CD14-positive monocyte (primary cell): ENCODE results near the gene ARID1B. TPM values are rescaled to one million over a fixed set of nuclear protein-coding genes. Genes with fewer than 3 reads are reported as not detected.

ENCODE experiments used
- DNase-seq, 3 donors: peaks; one replicate each; pipeline ENCODE4 v3.0.0-alpha.2; 2011 to 2022
- H2AFZ ChIP-seq: 2 replicates; pipeline ENCODE4 v1.6.0; 2012; ENCODE audit warnings: mild to moderate bottlenecking, low read depth, low read length, inconsistent platforms; ENCODE audit not compliant: insufficient read depth, poor library complexity, severe bottlenecking
- H3K27ac ChIP-seq, 2 donors: 1 replicate in 1 of 2; 2 replicates in 1 of 2; pipeline ENCODE4 v1.5.1; 2012 to 2013; ENCODE audit warnings: low read length in 2 of 2, control low read depth in 1 of 2, inconsistent platforms in 1 of 2, low read depth in 1 of 2, mild to moderate bottlenecking in 1 of 2
- H3K27me3 ChIP-seq, 2 donors: one replicate each; pipeline versions ENCODE4 v1.6.0 to v1.6.1; 2011 to 2013; ENCODE audit warnings: low read length in 2 of 2; ENCODE audit not compliant: control insufficient read depth in 2 of 2, insufficient read depth in 2 of 2
- H3K36me3 ChIP-seq, 2 donors: replicated peaks in 1 of 2; 1 replicate in 1 of 2; 2 replicates in 1 of 2; pipeline versions ENCODE4 v1.5.1 to v1.6.1; 2012 to 2013; ENCODE audit warnings: low read length in 2 of 2, control low read depth in 1 of 2, inconsistent platforms in 1 of 2, mild to moderate bottlenecking in 1 of 2; ENCODE audit not compliant: insufficient read depth in 2 of 2, control insufficient read depth in 1 of 2
- H3K4me1 ChIP-seq, 2 donors: 1 replicate in 1 of 2; 2 replicates in 1 of 2; pipeline versions ENCODE4 v1.5.1 to v1.6.1; 2012 to 2013; ENCODE audit warnings: low read length in 2 of 2, control low read depth in 1 of 2, inconsistent platforms in 1 of 2, mild to moderate bottlenecking in 1 of 2, moderate library complexity in 1 of 2; ENCODE audit not compliant: insufficient read depth in 2 of 2, control insufficient read depth in 1 of 2
- H3K4me2 ChIP-seq: replicated peaks from 2 replicates; pipeline ENCODE3; 2012; ENCODE audit warnings: low read length, moderate library complexity, mild to moderate bottlenecking; ENCODE audit not compliant: poor library complexity, severe bottlenecking; ENCODE audit errors: extremely low read depth
- H3K4me3 ChIP-seq, 3 experiments: fragments of 200-600 bp in 1 of 3; sonication (generic) in 1 of 3; replicated peaks in 1 of 3; 1 replicate in 2 of 3; 2 replicates in 1 of 3; pipeline ENCODE4 v1.5.1; 2011 to 2013; ENCODE audit warnings: low read length in 3 of 3, mild to moderate bottlenecking in 3 of 3, control low read depth in 2 of 3, low read depth in 2 of 3, inconsistent platforms in 1 of 3, moderate library complexity in 1 of 3
- H3K79me2 ChIP-seq: 2 replicates; pipeline ENCODE4 v1.6.0; 2012; ENCODE audit warnings: mild to moderate bottlenecking, control low read depth, inconsistent platforms, low read length, moderate library complexity; ENCODE audit not compliant: insufficient read depth
- H3K9ac ChIP-seq: 2 replicates; pipeline ENCODE4 v1.6.0; 2017; ENCODE audit warnings: low read length, mild to moderate bottlenecking; ENCODE audit not compliant: insufficient read depth, poor library complexity, severe bottlenecking
- H3K9me3 ChIP-seq, 2 donors: replicated peaks in 1 of 2; 1 replicate in 1 of 2; 2 replicates in 1 of 2; pipeline versions ENCODE4 v1.5.1 to v1.6.1; 2012 to 2013; ENCODE audit warnings: low read length in 2 of 2, control low read depth in 1 of 2; ENCODE audit not compliant: control insufficient read depth in 1 of 2, insufficient read depth in 1 of 2
- H4K20me1 ChIP-seq: 2 replicates; pipeline ENCODE4 v1.6.0; 2012; ENCODE audit warnings: mild to moderate bottlenecking, low read length, control low read depth, moderate library complexity; ENCODE audit not compliant: insufficient read depth
- H3K27ac Mint-ChIP-seq, 7 donors: one replicate each; pipeline ENCODE4 v1.8.0; 2020; ENCODE audit warnings: mild to moderate bottlenecking in 7 of 7, mixed read lengths in 7 of 7, moderate library complexity in 6 of 7, inconsistent platforms in 2 of 7
- H3K27me3 Mint-ChIP-seq, 3 donors: one replicate each; pipeline ENCODE4 v1.8.0; 2021 to 2022; ENCODE audit warnings: low read depth in 3 of 3, mild to moderate bottlenecking in 3 of 3, mixed read lengths in 3 of 3, moderate library complexity in 3 of 3, inconsistent platforms in 1 of 3
- H3K36me3 Mint-ChIP-seq, 2 donors: one replicate each; pipeline ENCODE4 v1.8.0; 2020; ENCODE audit warnings: mixed read lengths in 2 of 2, inconsistent platforms in 1 of 2, mild to moderate bottlenecking in 1 of 2
- H3K4me1 Mint-ChIP-seq: one replicate; pipeline ENCODE4 v1.8.0; 2020; ENCODE audit warnings: mild to moderate bottlenecking, mixed read lengths
- H3K4me3 Mint-ChIP-seq, 2 donors: one replicate each; pipeline ENCODE4 v1.8.0; 2020; ENCODE audit warnings: mild to moderate bottlenecking in 2 of 2, mixed read lengths in 2 of 2, moderate library complexity in 1 of 2
- H3K9me3 Mint-ChIP-seq, 7 donors: one replicate each; pipeline ENCODE4 v1.8.0; 2020 to 2022; ENCODE audit warnings: mixed read lengths in 7 of 7, mild to moderate bottlenecking in 6 of 7, moderate library complexity in 6 of 7, inconsistent platforms in 2 of 7
- WGBS: methylation state at CpG from one replicate; pipeline ENCODE4 v1.1.5; 2013; ENCODE audit warnings: missing lambda C conversion rate; ENCODE audit not compliant: insufficient coverage; 5-methylcytosine and 5-hydroxymethylcytosine counted together
- intact Hi-C, 2 donors: fragments of 100-400 bp; cut with micrococcal nuclease; formaldehyde crosslinking; loops; one replicate each; pipeline versions ENCODE4 v1.15.0 to v1.15.1; 2023
- polyA plus RNA-seq, 3 donors: library from polyadenylated mRNA; depleted of rRNA in 1 of 3; unstranded in 2 of 3; stranded (reverse) in 1 of 3; fragments of 300-500 nt in 2 of 3; fragments of >200 nt in 1 of 3; fragmentation: Illumina TruSeq in 2 of 3; gene quantifications; 1 replicate in 2 of 3; 2 replicates in 1 of 3; pipeline ENCODE4 v1.2.3, GENCODE V29; 2012 to 2021
- TF ChIP-seq, protein P1 (sequence below): fragments of 200-600 bp; IDR thresholded peaks from one replicate; pipeline ENCODE4 v1.8.0; 2022; ENCODE audit warnings: antibody characterized with exemption, mild to moderate bottlenecking

Gene ARID1B
- polyA plus RNA-seq, 3 donors, result 3.2 to 22.1 (median 3.8) TPM

DNA sequence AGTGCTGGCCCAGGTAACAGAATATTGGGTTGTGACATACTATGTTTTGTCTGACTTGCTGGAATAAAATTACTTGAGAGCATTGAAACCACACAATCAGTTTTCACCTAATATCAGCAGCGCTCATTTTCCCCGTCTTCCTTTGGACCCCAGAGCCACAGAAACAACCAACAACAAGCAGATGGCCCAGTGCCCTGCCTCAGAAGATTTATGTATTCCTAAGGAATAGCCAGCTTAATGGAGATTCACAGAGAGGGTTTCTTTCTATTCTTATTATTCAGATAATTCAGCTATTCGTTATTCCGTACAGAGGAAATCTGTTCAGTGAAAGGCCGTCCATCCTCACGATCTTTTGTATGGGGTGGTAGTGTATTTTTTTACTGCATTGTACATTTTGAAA is 391.3 kb downstream of the ARID1B start:
- H3K36me3 ChIP-seq, result peaks cover 33 to 59% of the 10 kb centered on the region in 2 donors
- H3K27me3 ChIP-seq, result no peaks in the 10 kb centered on the region
- H2AFZ ChIP-seq, result no peak overlapping the region
- H3K4me2 ChIP-seq, result no peak overlapping the region
- TF ChIP-seq, protein P1, sequence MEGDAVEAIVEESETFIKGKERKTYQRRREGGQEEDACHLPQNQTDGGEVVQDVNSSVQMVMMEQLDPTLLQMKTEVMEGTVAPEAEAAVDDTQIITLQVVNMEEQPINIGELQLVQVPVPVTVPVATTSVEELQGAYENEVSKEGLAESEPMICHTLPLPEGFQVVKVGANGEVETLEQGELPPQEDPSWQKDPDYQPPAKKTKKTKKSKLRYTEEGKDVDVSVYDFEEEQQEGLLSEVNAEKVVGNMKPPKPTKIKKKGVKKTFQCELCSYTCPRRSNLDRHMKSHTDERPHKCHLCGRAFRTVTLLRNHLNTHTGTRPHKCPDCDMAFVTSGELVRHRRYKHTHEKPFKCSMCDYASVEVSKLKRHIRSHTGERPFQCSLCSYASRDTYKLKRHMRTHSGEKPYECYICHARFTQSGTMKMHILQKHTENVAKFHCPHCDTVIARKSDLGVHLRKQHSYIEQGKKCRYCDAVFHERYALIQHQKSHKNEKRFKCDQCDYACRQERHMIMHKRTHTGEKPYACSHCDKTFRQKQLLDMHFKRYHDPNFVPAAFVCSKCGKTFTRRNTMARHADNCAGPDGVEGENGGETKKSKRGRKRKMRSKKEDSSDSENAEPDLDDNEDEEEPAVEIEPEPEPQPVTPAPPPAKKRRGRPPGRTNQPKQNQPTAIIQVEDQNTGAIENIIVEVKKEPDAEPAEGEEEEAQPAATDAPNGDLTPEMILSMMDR, result no peak
- Mint-ChIP-seq H3K36me3 (peaks cover 43 to 47% of the 10 kb centered on the region in 2 donors), H3K4me3 (no peak overlapping the region), H3K9me3 (no peaks in the 10 kb centered on the region), H3K4me1 (peaks cover 9% of the 10 kb centered on the region), H3K27ac (no peak overlapping the region), H3K27me3 (no peaks in the 10 kb centered on the region)
- intact Hi-C loops, result no loop called here
- no peak overlapping the region for H3K27ac ChIP-seq
- H3K9me3 ChIP-seq, result no peaks in the 10 kb centered on the region
- H3K9ac ChIP-seq, result no peak overlapping the region
- no peaks in the 10 kb centered on the region for H4K20me1 ChIP-seq
- no peak for DNase-seq
- WGBS, result no CpG with 5 or more reads among the region's 6 CpGs
- no peak overlapping the region for H3K4me3 ChIP-seq
- no peaks in the 10 kb centered on the region for H3K79me2 ChIP-seq
- peaks cover 0 to 4% of the 10 kb centered on the region in 2 donors for H3K4me1 ChIP-seq

DNA sequence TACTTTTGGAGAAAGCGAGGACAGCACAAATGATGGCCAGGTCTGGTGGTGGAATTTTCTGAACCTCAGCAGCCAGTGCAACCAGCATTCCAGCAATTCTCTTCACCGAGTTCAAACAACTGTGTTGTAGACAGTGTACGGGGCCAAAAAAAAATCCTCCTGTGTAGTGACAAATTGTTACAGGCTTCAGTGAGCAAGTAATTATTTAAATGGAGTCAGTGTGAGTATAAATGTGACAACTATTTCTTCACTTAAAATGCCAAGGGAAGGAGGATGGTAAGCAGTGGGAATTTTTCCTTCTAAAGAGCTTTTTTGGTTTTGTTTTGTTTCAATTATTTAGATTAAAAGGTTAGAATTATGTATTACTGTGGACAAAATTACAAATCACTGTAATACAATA is 392.0 kb downstream of the ARID1B start:
- Histone ChIP-seq H3K9ac (no peak overlapping the region), H4K20me1 (no peaks in the 10 kb centered on the region), H3K4me3 (no peak overlapping the region), H3K4me2 (no peak overlapping the region), H3K27me3 (no peaks in the 10 kb centered on the region), H2AFZ (no peak overlapping the region), H3K4me1 (peaks cover 0 to 4% of the 10 kb centered on the region in 2 donors), H3K9me3 (no peaks in the 10 kb centered on the region), H3K36me3 (peaks cover 35 to 64% of the 10 kb centered on the region in 2 donors), H3K79me2 (no peaks in the 10 kb centered on the region), H3K27ac (no peak overlapping the region)
- Mint-ChIP-seq H3K27ac (no peak overlapping the region), H3K36me3 (peaks cover 48 to 50% of the 10 kb centered on the region in 2 donors), H3K4me3 (no peak overlapping the region), H3K4me1 (peaks cover 9% of the 10 kb centered on the region), H3K27me3 (no peaks in the 10 kb centered on the region), H3K9me3 (no peaks in the 10 kb centered on the region)
- intact Hi-C loops, result no loop called here
- TF ChIP-seq, protein P1, result no peak
- no CpG with 5 or more reads among the region's 3 CpGs for WGBS
- DNase-seq, result no peak
